GM12801 (cell line): ENCODE measurements around the gene NUP93.

ENCODE experiments used
- CTCF ChIP-seq: IDR thresholded peaks from one replicate; pipeline ENCODE4 v1.5.1; 2011; ENCODE audit warnings: control low read depth; ENCODE audit not compliant: insufficient read length; ENCODE audit errors: extremely low read depth

NUP93 gene

GRCh38 chr16:56841233-56841632, 111.3 kb downstream of the NUP93 start:
- TF ChIP-seq CTCF = no peak

- no peak for TF ChIP-seq CTCF
These were observed 111.7 kb downstream of the NUP93 start for GRCh38 chr16:56841659-56842058.

- TF ChIP-seq CTCF = no peak
These were observed 112.2 kb downstream of the NUP93 start for GRCh38 chr16:56842133-56842532.

GRCh38 chr16:56844056-56844455, 114.1 kb downstream of the NUP93 start:
- no peak for TF ChIP-seq CTCF

- TF ChIP-seq CTCF = no peak
These were observed 117.4 kb downstream of the NUP93 start for GRCh38 chr16:56847173-56847910.

GRCh38 chr16:56848029-56848936, 118.4 kb downstream of the NUP93 start:
- no peak for TF ChIP-seq CTCF

- no peak for TF ChIP-seq CTCF
These were observed 119.2 kb downstream of the NUP93 start for GRCh38 chr16:56848955-56849689.
